Measurements from ENCODE around the gene FAM50B. TPM values are rescaled to one million over a fixed set of nuclear protein-coding genes. Genes with fewer than 3 reads are reported as not detected.
A peak's percentile ranks its signal among the peaks of the same experiment; 100 is the strongest.

FAM50B gene
- 1 to 10 TPM; 7.3 to 7.5 TPM for total RNA-seq
- polyA plus RNA-seq: 10.3 TPM

DNA sequence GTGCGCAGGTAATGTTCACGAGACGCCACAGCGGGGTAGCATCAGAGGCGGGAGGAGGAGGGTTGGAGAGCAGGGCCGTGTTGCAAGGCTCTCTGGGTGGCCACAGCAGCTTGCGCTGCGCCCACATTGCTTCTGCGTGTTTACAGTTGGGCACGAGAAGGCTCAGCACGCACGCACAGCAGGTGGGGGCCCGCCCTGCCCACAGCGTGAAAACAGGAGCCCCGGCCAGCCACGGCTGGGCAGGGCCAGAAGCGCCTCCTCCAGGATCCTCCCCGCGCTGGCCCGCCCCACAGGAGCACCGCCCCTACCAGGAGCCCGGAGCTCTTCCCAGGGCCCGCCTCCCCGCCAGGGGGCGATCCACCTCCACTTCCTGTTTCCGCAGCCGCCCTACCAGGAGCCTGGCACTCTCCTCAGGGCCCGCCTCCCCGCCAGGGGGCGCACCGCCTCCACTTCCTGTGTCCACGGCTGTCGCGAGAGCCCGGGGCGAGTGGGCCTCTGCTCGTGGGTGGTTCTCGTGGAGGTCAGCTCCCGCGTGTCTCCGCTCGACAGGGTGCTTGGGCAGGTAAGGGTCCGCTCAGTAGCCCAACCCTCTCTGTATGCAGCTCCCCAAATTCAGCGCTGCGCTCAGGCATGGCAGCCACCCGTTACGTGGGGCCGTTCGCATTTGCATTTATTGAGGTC, at the start of gene FAM50B:
FAM50B (plus strand) TSS at position 449 of the 681 bp plus-strand sequence. CDS start 439 bp downstream, outside the sequence.
- peak within 1 kb of the TSS; percentile 75 to 90 (median 83) for H3K4me3 Mint-ChIP-seq
- Histone ChIP-seq H3K27ac (ENCODE audit: low read depth, low read length) (no peak within 1 kb of the TSS), H3K4me3 (ENCODE audit: low read length) (peak within 1 kb of the TSS; percentile 69), H3K9me3 (ENCODE audit: low read length) (no peaks in the 10 kb centered on the region), H3K27me3 (ENCODE audit: insufficient read depth, low read length, poor library complexity, severe bottlenecking) (no peaks in the 10 kb centered on the region), H3K36me3 (ENCODE audit: insufficient read depth, low read length) (no peaks in the 10 kb centered on the region), H3K4me1 (ENCODE audit: insufficient read depth, low read length) (no peaks in the 10 kb centered on the region)
- H3K27ac Mint-ChIP-seq: peak within 1 kb of the TSS; percentile 82 to 96 (median 90)
- peaks cover 26 to 31% (median 30%) of the 10 kb centered on the region in 3 donors for H3K4me1 Mint-ChIP-seq
- ChIA-PET CTCF (interaction anchor here (0.6 to 2.4 kb wide), 34 partner anchors 9 to 306 kb away, joined by 3 to 19 read pairs (median 4); partner anchors contain the start of gene ECI2), POLR2A (interaction anchor here (0.6 to 1.9 kb wide), 4 partner anchors 169 to 1063 kb away, joined by 3 to 13 read pairs (median 9); partner anchors contain the start of gene ECI2)
- H3K9me3 Mint-ChIP-seq: peaks cover 0 to 4% (median 0%) of the 10 kb centered on the region in 5 donors
- no peaks in the 10 kb centered on the region for H3K27me3 Mint-ChIP-seq
- no peaks in the 10 kb centered on the region for H3K36me3 Mint-ChIP-seq
- peak; percentile 80 to 93 (median 89) for DNase-seq

GRCh38 chr6:3799719-3800118, 49.5 kb upstream of the FAM50B start:
- peaks cover 0 to 6% of the 10 kb centered on the region in 2 donors for H3K27me3 Mint-ChIP-seq
- no peak for DNase-seq
- no peak overlapping the region for H3K4me3 Mint-ChIP-seq
- H3K27ac ChIP-seq (ENCODE audit: low read depth, low read length): no peak overlapping the region
- no peaks in the 10 kb centered on the region for H3K36me3 Mint-ChIP-seq
- no peaks in the 10 kb centered on the region for H3K27me3 ChIP-seq (ENCODE audit: insufficient read depth, low read length, poor library complexity, severe bottlenecking)
- H3K9me3 ChIP-seq (ENCODE audit: low read length): no peaks in the 10 kb centered on the region
- no peaks in the 10 kb centered on the region for H3K4me1 ChIP-seq (ENCODE audit: insufficient read depth, low read length)
- H3K9me3 Mint-ChIP-seq: no peaks in the 10 kb centered on the region
- no peaks in the 10 kb centered on the region for H3K36me3 ChIP-seq (ENCODE audit: insufficient read depth, low read length)
- no peak overlapping the region for H3K4me3 ChIP-seq (ENCODE audit: low read length)
- H3K4me1 Mint-ChIP-seq: peaks cover 0 to 4% (median 4%) of the 10 kb centered on the region in 3 donors
- ChIA-PET POLR2A (no interaction called here), CTCF (no interaction called here)
- H3K27ac Mint-ChIP-seq: no peak overlapping the region

DNA sequence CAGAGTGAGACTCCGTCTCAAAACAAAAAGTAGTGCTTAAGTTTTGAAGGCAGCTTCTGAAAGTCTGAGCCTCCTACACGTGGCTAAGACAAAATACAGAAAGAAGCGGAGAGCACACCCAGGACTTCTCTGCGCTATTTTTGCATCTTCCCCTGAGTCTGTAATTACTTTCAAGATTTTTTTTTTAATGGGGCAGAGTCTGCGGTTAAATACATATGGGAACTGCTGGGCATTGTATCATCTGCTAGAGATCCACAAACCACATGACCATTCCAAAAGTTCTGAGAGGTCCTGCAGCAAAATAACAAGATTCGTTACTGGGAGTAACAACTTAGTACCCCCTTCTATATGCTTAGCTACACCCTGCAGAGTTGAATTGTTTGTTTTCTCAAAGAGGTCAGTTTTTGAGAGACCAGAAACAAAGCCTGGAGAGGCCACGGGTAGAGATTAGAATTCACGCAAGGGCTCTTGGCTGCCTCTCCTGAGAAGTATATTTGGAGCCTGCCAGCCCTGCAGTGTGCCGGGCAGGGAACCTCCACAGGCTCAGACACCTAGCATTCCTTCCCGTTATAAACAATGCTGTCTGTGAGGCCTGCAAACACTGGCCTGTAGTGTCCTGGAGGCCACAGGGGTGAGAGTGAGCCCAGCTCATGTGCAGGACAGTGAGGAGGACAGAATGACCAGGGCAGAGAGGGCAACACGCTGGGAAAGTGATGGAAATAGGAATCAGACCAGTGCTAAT, 48.2 kb upstream of the FAM50B start:
- no peak overlapping the region for H3K4me3 ChIP-seq (ENCODE audit: low read length)
- ChIA-PET CTCF (no interaction called here), POLR2A (no interaction called here)
- no peak for DNase-seq
- H3K27me3 ChIP-seq (ENCODE audit: insufficient read depth, low read length, poor library complexity, severe bottlenecking): no peaks in the 10 kb centered on the region
- H3K27ac ChIP-seq (ENCODE audit: low read depth, low read length): no peak overlapping the region
- H3K27me3 Mint-ChIP-seq: peaks cover 0 to 9% of the 10 kb centered on the region in 2 donors
- H3K36me3 ChIP-seq (ENCODE audit: insufficient read depth, low read length): no peaks in the 10 kb centered on the region
- no peak overlapping the region for H3K4me3 Mint-ChIP-seq
- no peaks in the 10 kb centered on the region for H3K9me3 ChIP-seq (ENCODE audit: low read length)
- no peaks in the 10 kb centered on the region for H3K9me3 Mint-ChIP-seq
- peaks cover 0 to 4% (median 4%) of the 10 kb centered on the region in 3 donors for H3K4me1 Mint-ChIP-seq
- no peak overlapping the region for H3K27ac Mint-ChIP-seq
- no peaks in the 10 kb centered on the region for H3K36me3 Mint-ChIP-seq
- H3K4me1 ChIP-seq (ENCODE audit: insufficient read depth, low read length): no peaks in the 10 kb centered on the region

DNA sequence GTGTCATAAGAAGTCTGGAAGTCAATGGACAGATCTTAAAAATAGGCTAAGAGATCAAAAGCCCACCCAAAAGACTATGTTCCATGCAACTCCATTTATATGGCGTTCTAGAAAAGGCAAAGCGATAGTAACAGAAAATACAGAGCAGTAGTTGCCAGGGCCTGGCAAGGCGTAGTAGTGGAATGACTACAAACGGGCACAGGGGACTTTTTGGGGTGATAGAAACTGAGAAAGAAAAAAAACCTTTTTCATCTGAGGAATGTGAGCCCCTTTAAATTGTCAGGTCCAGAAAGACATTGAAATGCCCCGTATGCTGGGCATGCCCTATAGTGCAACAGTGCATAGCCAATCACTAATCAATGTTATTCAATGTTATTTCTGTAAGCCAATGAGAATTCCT, 47.2 kb upstream of the FAM50B start:
- Histone ChIP-seq H3K4me1 (ENCODE audit: insufficient read depth, low read length) (no peaks in the 10 kb centered on the region), H3K4me3 (ENCODE audit: low read length) (no peak overlapping the region), H3K27ac (ENCODE audit: low read depth, low read length) (no peak overlapping the region), H3K36me3 (ENCODE audit: insufficient read depth, low read length) (no peaks in the 10 kb centered on the region), H3K27me3 (ENCODE audit: insufficient read depth, low read length, poor library complexity, severe bottlenecking) (no peaks in the 10 kb centered on the region), H3K9me3 (ENCODE audit: low read length) (no peaks in the 10 kb centered on the region)
- ChIA-PET POLR2A (no interaction called here), CTCF (no interaction called here)
- Mint-ChIP-seq H3K9me3 (no peaks in the 10 kb centered on the region), H3K36me3 (no peaks in the 10 kb centered on the region), H3K27me3 (peaks cover 0 to 9% of the 10 kb centered on the region in 2 donors), H3K4me1 (peaks cover 0 to 4% (median 4%) of the 10 kb centered on the region in 3 donors), H3K27ac (peak overlapping the region in 1 of 8 donors; percentile 84), H3K4me3 (no peak overlapping the region)
- no peak for DNase-seq

DNA sequence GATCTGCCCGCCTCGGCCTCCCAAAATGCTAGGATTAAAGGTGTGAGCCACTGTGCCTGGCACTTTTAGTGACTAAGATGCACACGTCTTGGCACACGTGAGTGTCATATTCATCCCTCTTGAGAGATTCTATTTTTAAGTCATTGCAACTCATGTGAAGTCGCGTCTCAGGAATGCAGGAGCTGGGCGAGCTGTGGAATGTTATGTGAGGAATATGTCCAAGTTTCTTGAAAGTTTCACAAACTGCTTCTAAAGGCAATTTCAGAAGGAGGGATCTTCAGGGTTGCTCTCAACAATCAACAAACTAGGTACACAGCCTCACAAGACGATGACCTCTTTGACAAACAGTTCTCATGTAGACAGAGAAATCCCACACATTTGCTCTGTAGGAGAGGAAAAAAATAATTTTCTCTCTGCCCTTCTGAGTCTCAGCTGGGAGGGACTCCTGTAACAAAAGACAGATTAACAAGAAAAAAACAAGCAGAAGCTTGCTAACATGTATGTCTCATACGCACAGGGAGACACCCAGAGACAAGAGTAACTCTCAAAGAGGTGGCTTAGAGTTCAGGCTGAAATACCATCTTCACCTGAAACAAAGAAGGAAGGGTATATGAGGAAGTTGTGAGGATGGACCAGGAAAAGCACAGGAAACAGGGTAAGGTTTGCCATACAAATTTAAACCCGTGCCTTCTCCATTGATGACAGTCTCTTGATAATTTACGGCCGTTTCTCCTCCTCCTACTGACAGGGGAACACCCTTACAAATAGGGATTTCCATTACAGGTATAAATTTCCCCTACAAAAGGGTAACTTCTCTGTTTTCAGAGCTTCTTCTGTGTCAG, 45.3 kb upstream of the FAM50B start:
- Mint-ChIP-seq H3K27me3 (peaks cover 0 to 12% of the 10 kb centered on the region in 2 donors), H3K4me1 (peaks cover 0 to 4% (median 4%) of the 10 kb centered on the region in 3 donors), H3K4me3 (no peak overlapping the region), H3K27ac (no peak overlapping the region), H3K9me3 (no peaks in the 10 kb centered on the region), H3K36me3 (no peaks in the 10 kb centered on the region)
- ChIA-PET CTCF (interaction anchor here (1.6 kb wide), 1 partner anchor 10 kb away, joined by 3 read pairs; no protein-coding TSS in a partner anchor), POLR2A (no interaction called here)
- Histone ChIP-seq H3K36me3 (ENCODE audit: insufficient read depth, low read length) (no peaks in the 10 kb centered on the region), H3K27me3 (ENCODE audit: insufficient read depth, low read length, poor library complexity, severe bottlenecking) (no peaks in the 10 kb centered on the region), H3K27ac (ENCODE audit: low read depth, low read length) (no peak overlapping the region), H3K9me3 (ENCODE audit: low read length) (no peaks in the 10 kb centered on the region), H3K4me1 (ENCODE audit: insufficient read depth, low read length) (no peaks in the 10 kb centered on the region), H3K4me3 (ENCODE audit: low read length) (no peak overlapping the region)
- DNase-seq: no peak

DNA sequence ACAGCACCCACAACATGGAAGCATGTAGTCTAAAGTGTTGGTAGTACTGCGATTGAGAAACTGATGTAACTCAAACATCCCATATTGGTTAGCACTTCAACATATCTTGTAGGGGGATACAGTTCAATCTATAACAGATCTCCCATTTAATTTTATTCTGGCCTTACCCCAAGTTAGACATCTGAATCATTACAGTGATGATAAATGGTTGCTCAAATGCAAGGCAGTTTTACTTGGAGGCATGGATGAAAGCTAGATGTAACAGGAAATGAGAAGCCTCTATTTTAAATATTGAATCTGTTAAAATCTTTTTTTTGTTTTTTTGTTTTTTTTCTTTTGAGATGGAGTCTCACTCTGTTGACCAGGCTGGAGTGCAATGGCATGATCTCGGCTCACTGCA, 44.2 kb upstream of the FAM50B start:
- Mint-ChIP-seq H3K27me3 (peaks cover 0 to 12% of the 10 kb centered on the region in 2 donors), H3K27ac (no peak overlapping the region), H3K36me3 (no peaks in the 10 kb centered on the region), H3K9me3 (no peaks in the 10 kb centered on the region), H3K4me1 (peaks cover 0 to 4% (median 4%) of the 10 kb centered on the region in 3 donors), H3K4me3 (no peak overlapping the region)
- Histone ChIP-seq H3K4me1 (ENCODE audit: insufficient read depth, low read length) (no peaks in the 10 kb centered on the region), H3K9me3 (ENCODE audit: low read length) (no peaks in the 10 kb centered on the region), H3K27ac (ENCODE audit: low read depth, low read length) (no peak overlapping the region), H3K36me3 (ENCODE audit: insufficient read depth, low read length) (no peaks in the 10 kb centered on the region), H3K4me3 (ENCODE audit: low read length) (no peak overlapping the region), H3K27me3 (ENCODE audit: insufficient read depth, low read length, poor library complexity, severe bottlenecking) (no peaks in the 10 kb centered on the region)
- CTCF ChIA-PET: no interaction called here
- POLR2A ChIA-PET: no interaction called here
- no peak for DNase-seq

- no peak overlapping the region for H3K4me3 Mint-ChIP-seq
- Histone ChIP-seq H3K36me3 (ENCODE audit: insufficient read depth, low read length) (no peaks in the 10 kb centered on the region), H3K4me1 (ENCODE audit: insufficient read depth, low read length) (no peaks in the 10 kb centered on the region), H3K27ac (ENCODE audit: low read depth, low read length) (no peak overlapping the region), H3K9me3 (ENCODE audit: low read length) (no peaks in the 10 kb centered on the region), H3K27me3 (ENCODE audit: insufficient read depth, low read length, poor library complexity, severe bottlenecking) (no peaks in the 10 kb centered on the region), H3K4me3 (ENCODE audit: low read length) (no peak overlapping the region)
- no peak for DNase-seq
- H3K36me3 Mint-ChIP-seq: no peaks in the 10 kb centered on the region
- no peak overlapping the region for H3K27ac Mint-ChIP-seq
- no peaks in the 10 kb centered on the region for H3K9me3 Mint-ChIP-seq
- peaks cover 0 to 4% (median 4%) of the 10 kb centered on the region in 3 donors for H3K4me1 Mint-ChIP-seq
- peaks cover 0 to 12% of the 10 kb centered on the region in 2 donors for H3K27me3 Mint-ChIP-seq
- CTCF ChIA-PET: no interaction called here
- POLR2A ChIA-PET: no interaction called here
Observed at GRCh38 chr6:3805448-3806123, 43.6 kb upstream of the FAM50B start.

Measured in CD8-positive, alpha-beta memory T cell (primary cell).